GOT3 (cell line): ENCODE results near the gene AGT.

Experiments
- DNase-seq: peaks from one replicate; lab custom pipeline; 2025; ENCODE audit warnings: mixed read lengths; lab: John Stamatoyannopoulos, UW

Gene AGT

GRCh38 chr1:230713915-230714764, at the start of gene AGT:
TSS of gene AGT (minus strand) at chr1:230714122. CDS start at chr1:230710823, 3,299 bp downstream.
- DNase-seq: peak; percentile 41

- DNase-seq: no peak
These were observed 47.7 kb upstream of the AGT start for GRCh38 chr1:230761443-230762167.

- DNase-seq: no peak
These were observed 46.5 kb upstream of the AGT start for GRCh38 chr1:230760360-230760827.

GRCh38 chr1:230759369-230760065, 45.6 kb upstream of the AGT start:
- no peak for DNase-seq

GRCh38 chr1:230758709-230759368, 44.9 kb upstream of the AGT start:
- no peak for DNase-seq

GRCh38 chr1:230757856-230758708, 44.2 kb upstream of the AGT start:
- no peak for DNase-seq

GRCh38 chr1:230754796-230755195, 40.9 kb upstream of the AGT start:
- DNase-seq: no peak

- DNase-seq: no peak
These were observed 39.8 kb upstream of the AGT start for GRCh38 chr1:230753586-230754251.

GRCh38 chr1:230753191-230753585, 39.3 kb upstream of the AGT start:
- no peak for DNase-seq

- DNase-seq: no peak
These were observed 38.5 kb upstream of the AGT start for GRCh38 chr1:230752407-230752806.

- DNase-seq: no peak
These were observed 37.2 kb upstream of the AGT start for GRCh38 chr1:230750986-230751625.

GRCh38 chr1:230750576-230750975, 36.7 kb upstream of the AGT start:
- DNase-seq: no peak

GRCh38 chr1:230749635-230750034, 35.7 kb upstream of the AGT start:
- DNase-seq: no peak

GRCh38 chr1:230749150-230749549, 35.2 kb upstream of the AGT start:
- no peak for DNase-seq

GRCh38 chr1:230747890-230748800, 34.2 kb upstream of the AGT start:
- no peak for DNase-seq

GRCh38 chr1:230747127-230747730, 33.3 kb upstream of the AGT start, which contains the start of gene CAPN9:
TSS of gene CAPN9 (plus strand) at chr1:230747388. CDS start at chr1:230747497, 109 bp downstream.
- no peak for DNase-seq

- no peak for DNase-seq
These were observed 32.7 kb upstream of the AGT start for GRCh38 chr1:230746617-230747016.

- no peak for DNase-seq
These were observed 31.1 kb upstream of the AGT start for GRCh38 chr1:230745071-230745470.
